Measurements from ENCODE around the gene PATL1.
"Not testable (repeated sequence)": the region's sequence is repeated elsewhere in the genome, so short reads cannot be mapped to it uniquely, and the experiment has no call there.

The PATL1 gene

GRCh38 chr11:59698506-59698905 is 29.7 kb upstream of the PATL1 start:
- H3K27ac ChIP-seq (ENCODE audit: insufficient read depth, low read depth, low read length, poor library complexity, severe bottlenecking), result no peak overlapping the region

DNA sequence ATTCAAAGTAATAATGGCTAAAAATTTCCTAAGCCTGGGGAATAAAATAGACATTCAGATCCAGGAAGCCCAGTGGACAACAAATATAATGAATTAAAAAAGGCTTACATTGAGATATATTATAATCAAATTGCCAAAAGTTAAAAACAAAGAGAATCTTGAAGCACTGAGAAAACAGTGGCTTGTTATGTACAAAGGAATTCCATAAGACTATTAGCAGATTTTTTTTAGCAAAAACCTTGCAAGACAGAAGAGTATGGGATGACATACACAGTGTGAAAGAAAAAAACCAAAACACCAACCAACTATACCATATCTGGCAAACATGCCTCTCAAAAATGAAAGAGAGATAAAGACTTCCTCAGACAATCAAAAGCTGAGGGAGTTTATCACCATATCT is 24.1 kb upstream of the PATL1 start:
- H3K27me3 ChIP-seq (ENCODE audit: control insufficient read depth, insufficient read depth, low read length, poor library complexity, severe bottlenecking), result no peaks in the 10 kb centered on the region
- H3K4me3 ChIP-seq (ENCODE audit: insufficient read depth, low read depth, low read length), result no peak overlapping the region
- no peaks in the 10 kb centered on the region for H3K36me3 ChIP-seq (ENCODE audit: control insufficient read depth, insufficient read depth, low read length)

More at GRCh38 chr11:59698506-59698905, 29.7 kb upstream of the PATL1 start:
- no peaks in the 10 kb centered on the region for H3K9me3 ChIP-seq (ENCODE audit: control insufficient read depth, low read length)
- no peaks in the 10 kb centered on the region for H3K27me3 ChIP-seq (ENCODE audit: control insufficient read depth, insufficient read depth, low read length, poor library complexity, severe bottlenecking)
- H3K4me1 ChIP-seq (ENCODE audit: control insufficient read depth, insufficient read depth, low read length), result no peaks in the 10 kb centered on the region
- no peak overlapping the region for H3K4me3 ChIP-seq (ENCODE audit: insufficient read depth, low read depth, low read length)
- H3K36me3 ChIP-seq (ENCODE audit: control insufficient read depth, insufficient read depth, low read length), result no peaks in the 10 kb centered on the region

DNA sequence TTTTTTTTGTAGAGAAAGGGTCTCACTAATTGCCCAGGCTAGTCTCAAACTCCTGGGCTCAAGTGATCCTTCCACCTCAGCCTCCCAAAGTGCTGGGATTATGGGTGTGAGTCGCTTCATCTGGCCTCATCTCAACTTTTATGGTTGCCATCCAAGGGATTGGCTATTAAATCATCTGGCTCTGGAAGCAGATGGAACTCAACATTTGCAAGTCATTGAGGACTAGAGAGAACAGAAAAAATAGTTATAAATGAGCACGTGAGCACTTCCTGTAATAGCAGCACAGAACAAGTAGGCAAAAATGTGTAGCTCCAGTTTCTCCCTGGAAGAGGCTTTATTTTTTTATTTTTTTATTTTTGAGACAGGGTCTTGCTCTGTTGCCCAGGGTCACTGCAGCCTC is 22.3 kb upstream of the PATL1 start:
- H3K27ac ChIP-seq (ENCODE audit: insufficient read depth, low read depth, low read length, poor library complexity, severe bottlenecking), result no peak overlapping the region
- H3K27me3 ChIP-seq (ENCODE audit: control insufficient read depth, insufficient read depth, low read length, poor library complexity, severe bottlenecking), result no peaks in the 10 kb centered on the region
- H3K4me3 ChIP-seq (ENCODE audit: insufficient read depth, low read depth, low read length), result no peak overlapping the region
- H3K36me3 ChIP-seq (ENCODE audit: control insufficient read depth, insufficient read depth, low read length), result no peaks in the 10 kb centered on the region
- H3K4me1 ChIP-seq (ENCODE audit: control insufficient read depth, insufficient read depth, low read length), result no peaks in the 10 kb centered on the region
- 90% methylated on average over 2 of the region's 2 CpGs for WGBS, 2 experiments
- H3K9me3 ChIP-seq (ENCODE audit: control insufficient read depth, low read length), result no peaks in the 10 kb centered on the region

More for the DNA sequence above, 24.1 kb upstream of the PATL1 start:
- Histone ChIP-seq H3K4me1 (ENCODE audit: control insufficient read depth, insufficient read depth, low read length) (no peaks in the 10 kb centered on the region), H3K27ac (ENCODE audit: insufficient read depth, low read depth, low read length, poor library complexity, severe bottlenecking) (no peak overlapping the region), H3K9me3 (ENCODE audit: control insufficient read depth, low read length) (no peaks in the 10 kb centered on the region)

DNA sequence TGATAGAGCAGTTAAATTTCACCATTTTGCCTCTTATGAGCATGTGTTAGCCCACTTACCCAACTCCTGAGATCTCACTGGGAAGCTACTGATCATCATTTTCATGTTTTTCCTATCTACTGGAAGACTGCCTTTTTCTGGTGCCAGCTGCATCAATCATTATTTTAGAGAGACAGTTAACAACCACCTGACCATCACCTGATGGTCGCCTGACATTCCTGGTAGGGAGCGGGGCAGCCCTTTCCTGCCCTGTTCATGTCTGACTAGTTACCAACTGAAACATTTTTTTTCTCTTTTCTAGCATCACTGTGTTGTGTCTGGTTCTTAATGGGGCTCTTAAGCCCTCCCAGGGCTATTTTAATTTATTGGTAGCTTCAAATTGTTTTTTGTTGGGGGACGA is 20.2 kb upstream of the PATL1 start:
- no peaks in the 10 kb centered on the region for H3K9me3 ChIP-seq (ENCODE audit: control insufficient read depth, low read length)
- peaks cover 3% of the 10 kb centered on the region for H3K27me3 ChIP-seq (ENCODE audit: control insufficient read depth, insufficient read depth, low read length, poor library complexity, severe bottlenecking)
- no peaks in the 10 kb centered on the region for H3K4me1 ChIP-seq (ENCODE audit: control insufficient read depth, insufficient read depth, low read length)
- 89 to 92% methylated on average over 3 of the region's 3 CpGs for WGBS, 2 experiments
- no peaks in the 10 kb centered on the region for H3K36me3 ChIP-seq (ENCODE audit: control insufficient read depth, insufficient read depth, low read length)
- H3K27ac ChIP-seq (ENCODE audit: insufficient read depth, low read depth, low read length, poor library complexity, severe bottlenecking), result no peak overlapping the region
- no peak overlapping the region for H3K4me3 ChIP-seq (ENCODE audit: insufficient read depth, low read depth, low read length)

DNA sequence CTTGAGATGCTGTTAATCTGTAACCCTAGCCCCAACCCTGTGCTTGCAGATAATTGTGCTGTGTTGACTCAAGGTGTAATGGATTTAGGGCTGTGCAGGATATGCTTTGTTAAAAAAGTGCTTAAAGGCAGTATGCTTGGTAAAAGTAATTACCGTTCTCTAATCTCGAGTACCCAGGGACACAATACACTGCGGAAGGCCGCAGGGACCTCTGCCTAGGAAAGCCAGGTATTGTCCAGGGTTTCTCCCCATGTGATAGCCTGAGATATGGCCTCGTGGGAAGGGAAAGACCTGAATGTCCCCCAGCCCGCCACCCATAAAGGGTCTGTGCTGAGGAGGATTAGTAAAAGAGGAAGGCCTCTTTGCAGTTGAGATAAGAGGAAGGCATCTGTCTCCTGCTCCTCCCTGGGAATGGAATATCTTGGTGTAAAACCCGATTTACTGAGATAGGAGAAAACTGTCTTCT is 12.5 kb upstream of the PATL1 start:
- H3K4me3 ChIP-seq (ENCODE audit: insufficient read depth, low read depth, low read length); H3K4me1 ChIP-seq (ENCODE audit: control insufficient read depth, insufficient read depth, low read length); H3K27ac ChIP-seq (ENCODE audit: insufficient read depth, low read depth, low read length, poor library complexity, severe bottlenecking); H3K9me3 ChIP-seq (ENCODE audit: control insufficient read depth, low read length); H3K36me3 ChIP-seq (ENCODE audit: control insufficient read depth, insufficient read depth, low read length); H3K27me3 ChIP-seq (ENCODE audit: control insufficient read depth, insufficient read depth, low read length, poor library complexity, severe bottlenecking): not testable (repeated sequence)
- 90 to 91% methylated on average over 7 of the region's 7 CpGs for WGBS, 2 experiments

DNA sequence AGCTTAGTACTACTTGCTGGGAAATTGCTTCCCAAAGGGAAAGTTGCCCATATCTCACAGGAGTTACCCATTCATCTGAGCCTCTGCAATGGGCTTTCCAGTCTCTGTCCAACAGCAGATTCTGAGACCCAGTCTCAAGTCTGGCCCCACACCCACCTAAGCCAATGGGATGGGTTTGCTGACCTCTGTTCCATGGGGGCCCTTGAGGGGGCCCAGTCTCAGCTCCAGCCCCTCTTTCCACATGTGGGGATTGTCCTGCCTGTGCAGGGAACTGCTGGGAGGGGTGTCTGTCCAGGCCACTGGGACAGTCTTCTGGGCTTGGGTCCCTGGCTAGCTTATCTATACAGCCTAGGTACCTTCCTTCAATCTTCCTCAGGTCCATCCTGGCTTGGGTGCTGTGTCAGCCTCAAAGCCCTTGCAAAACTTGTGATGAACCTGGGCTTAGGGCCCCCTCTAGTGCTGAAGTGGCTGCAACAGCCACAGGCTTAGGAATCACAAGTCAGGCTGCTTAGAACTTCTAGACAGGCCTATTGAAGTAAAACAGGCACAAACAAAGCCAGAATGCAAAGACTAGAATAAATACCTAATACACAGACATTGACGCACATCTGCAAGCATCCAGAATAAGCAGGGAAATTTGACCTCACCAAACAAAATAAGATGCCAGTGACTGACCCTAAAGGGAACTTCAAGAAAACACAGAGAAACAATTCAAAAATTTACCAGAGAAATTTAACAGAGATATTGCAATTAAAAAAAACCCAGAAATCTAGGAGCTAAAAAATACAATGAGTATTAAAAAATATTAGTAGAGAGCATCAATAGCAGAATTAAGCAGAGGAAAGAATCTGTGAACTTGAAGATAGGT is 11.7 kb upstream of the PATL1 start:
- 58 to 67% methylated on average over 1 of the region's 1 CpG for whole genome bisulfite sequencing, 2 experiments
- Histone ChIP-seq H3K9me3 (ENCODE audit: control insufficient read depth, low read length) (no peaks in the 10 kb centered on the region), H3K4me1 (ENCODE audit: control insufficient read depth, insufficient read depth, low read length) (no peaks in the 10 kb centered on the region), H3K27ac (ENCODE audit: insufficient read depth, low read depth, low read length, poor library complexity, severe bottlenecking) (no peak overlapping the region), H3K27me3 (ENCODE audit: control insufficient read depth, insufficient read depth, low read length, poor library complexity, severe bottlenecking) (no peaks in the 10 kb centered on the region), H3K4me3 (ENCODE audit: insufficient read depth, low read depth, low read length) (no peak overlapping the region), H3K36me3 (ENCODE audit: control insufficient read depth, insufficient read depth, low read length) (no peaks in the 10 kb centered on the region)

GRCh38 chr11:59679347-59679746 is 10.5 kb upstream of the PATL1 start:
- no peaks in the 10 kb centered on the region for H3K9me3 ChIP-seq (ENCODE audit: control insufficient read depth, low read length)
- no peaks in the 10 kb centered on the region for H3K36me3 ChIP-seq (ENCODE audit: control insufficient read depth, insufficient read depth, low read length)
- H3K27ac ChIP-seq (ENCODE audit: insufficient read depth, low read depth, low read length, poor library complexity, severe bottlenecking), result no peak overlapping the region
- no peaks in the 10 kb centered on the region for H3K27me3 ChIP-seq (ENCODE audit: control insufficient read depth, insufficient read depth, low read length, poor library complexity, severe bottlenecking)
- no peak overlapping the region for H3K4me3 ChIP-seq (ENCODE audit: insufficient read depth, low read depth, low read length)
- H3K4me1 ChIP-seq (ENCODE audit: control insufficient read depth, insufficient read depth, low read length), result no peaks in the 10 kb centered on the region

DNA sequence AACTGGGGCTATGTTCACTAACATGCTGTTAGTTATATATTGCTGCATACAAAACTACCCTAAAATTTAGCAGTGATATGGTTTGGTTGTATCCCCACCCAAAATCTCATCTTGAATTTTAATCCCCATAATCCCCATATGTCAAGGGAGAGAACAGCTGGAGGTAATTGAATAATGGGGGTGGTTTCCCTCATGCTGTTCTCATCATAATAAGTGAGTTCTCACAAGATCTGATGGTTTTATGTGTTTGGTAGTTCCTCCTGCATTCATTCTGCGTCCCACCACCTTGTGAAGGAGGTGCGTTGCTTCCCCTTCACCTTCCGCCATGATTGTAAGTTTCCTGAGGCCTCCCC is 10.0 kb upstream of the PATL1 start:
- Histone ChIP-seq H3K27me3 (ENCODE audit: control insufficient read depth, insufficient read depth, low read length, poor library complexity, severe bottlenecking) (no peaks in the 10 kb centered on the region), H3K4me1 (ENCODE audit: control insufficient read depth, insufficient read depth, low read length) (no peaks in the 10 kb centered on the region), H3K4me3 (ENCODE audit: insufficient read depth, low read depth, low read length) (no peak overlapping the region), H3K9me3 (ENCODE audit: control insufficient read depth, low read length) (no peaks in the 10 kb centered on the region), H3K36me3 (ENCODE audit: control insufficient read depth, insufficient read depth, low read length) (no peaks in the 10 kb centered on the region), H3K27ac (ENCODE audit: insufficient read depth, low read depth, low read length, poor library complexity, severe bottlenecking) (no peak overlapping the region)
- WGBS, 2 experiments, result 95 to 97% methylated on average over 3 of the region's 3 CpGs

DNA sequence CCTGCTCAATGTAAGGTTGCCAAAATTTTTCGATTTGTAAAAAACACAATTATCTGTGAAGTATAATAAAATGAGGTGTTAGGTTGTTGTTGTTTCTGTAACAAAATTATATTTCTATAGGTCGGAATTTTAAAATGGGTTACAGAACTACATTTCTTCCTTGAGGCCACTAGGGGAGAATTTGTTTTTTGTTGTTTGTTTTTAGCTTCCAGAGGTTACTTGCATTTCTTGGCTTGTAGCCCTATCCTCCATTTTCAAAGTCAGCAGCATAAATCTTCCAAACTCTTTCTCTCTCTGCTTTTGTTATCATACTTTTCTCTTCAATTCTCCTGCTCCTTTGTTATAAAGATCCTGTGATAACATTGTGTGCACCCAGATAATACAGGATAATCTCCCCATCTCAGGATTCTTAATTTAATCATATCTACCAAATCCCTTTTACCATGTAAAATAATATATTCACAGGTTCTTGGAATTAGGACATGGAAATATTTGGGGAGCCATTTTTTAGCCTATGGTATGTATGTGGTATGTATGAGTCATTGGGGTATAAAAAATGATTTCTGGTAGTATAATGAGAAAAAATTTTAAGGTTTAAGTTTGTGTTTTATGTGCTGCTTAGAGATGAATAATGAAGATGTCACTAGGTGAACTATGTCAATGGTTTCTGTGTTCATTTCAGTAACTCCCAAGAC is 9.4 kb upstream of the PATL1 start:
- H3K27ac ChIP-seq (ENCODE audit: insufficient read depth, low read depth, low read length, poor library complexity, severe bottlenecking), result no peak overlapping the region
- no peaks in the 10 kb centered on the region for H3K9me3 ChIP-seq (ENCODE audit: control insufficient read depth, low read length)
- no peaks in the 10 kb centered on the region for H3K27me3 ChIP-seq (ENCODE audit: control insufficient read depth, insufficient read depth, low read length, poor library complexity, severe bottlenecking)
- no peaks in the 10 kb centered on the region for H3K36me3 ChIP-seq (ENCODE audit: control insufficient read depth, insufficient read depth, low read length)
- H3K4me3 ChIP-seq (ENCODE audit: insufficient read depth, low read depth, low read length), result no peak overlapping the region
- 89 to 93% methylated on average over 2 of the region's 2 CpGs for WGBS, 2 experiments
- H3K4me1 ChIP-seq (ENCODE audit: control insufficient read depth, insufficient read depth, low read length), result no peaks in the 10 kb centered on the region

GRCh38 chr11:59676205-59676604 is 7.4 kb upstream of the PATL1 start:
- 86 to 92% methylated on average over 8 of the region's 8 CpGs for WGBS, 2 experiments
- H3K4me1 ChIP-seq (ENCODE audit: control insufficient read depth, insufficient read depth, low read length), result no peaks in the 10 kb centered on the region
- no peaks in the 10 kb centered on the region for H3K9me3 ChIP-seq (ENCODE audit: control insufficient read depth, low read length)
- no peak overlapping the region for H3K4me3 ChIP-seq (ENCODE audit: insufficient read depth, low read depth, low read length)
- H3K36me3 ChIP-seq (ENCODE audit: control insufficient read depth, insufficient read depth, low read length), result no peaks in the 10 kb centered on the region
- no peak overlapping the region for H3K27ac ChIP-seq (ENCODE audit: insufficient read depth, low read depth, low read length, poor library complexity, severe bottlenecking)
- H3K27me3 ChIP-seq (ENCODE audit: control insufficient read depth, insufficient read depth, low read length, poor library complexity, severe bottlenecking), result no peaks in the 10 kb centered on the region
